NCI-H510A (cell line): Measurements from ENCODE around the gene SUSD2.
"Not testable (repeated sequence)": the region's sequence is repeated elsewhere in the genome, so short reads cannot be mapped to it uniquely, and the experiment has no call there.

ENCODE experiments used
- DNase-seq: peaks from one replicate; lab custom pipeline; 2025; lab: John Stamatoyannopoulos, UW

The SUSD2 gene

DNA sequence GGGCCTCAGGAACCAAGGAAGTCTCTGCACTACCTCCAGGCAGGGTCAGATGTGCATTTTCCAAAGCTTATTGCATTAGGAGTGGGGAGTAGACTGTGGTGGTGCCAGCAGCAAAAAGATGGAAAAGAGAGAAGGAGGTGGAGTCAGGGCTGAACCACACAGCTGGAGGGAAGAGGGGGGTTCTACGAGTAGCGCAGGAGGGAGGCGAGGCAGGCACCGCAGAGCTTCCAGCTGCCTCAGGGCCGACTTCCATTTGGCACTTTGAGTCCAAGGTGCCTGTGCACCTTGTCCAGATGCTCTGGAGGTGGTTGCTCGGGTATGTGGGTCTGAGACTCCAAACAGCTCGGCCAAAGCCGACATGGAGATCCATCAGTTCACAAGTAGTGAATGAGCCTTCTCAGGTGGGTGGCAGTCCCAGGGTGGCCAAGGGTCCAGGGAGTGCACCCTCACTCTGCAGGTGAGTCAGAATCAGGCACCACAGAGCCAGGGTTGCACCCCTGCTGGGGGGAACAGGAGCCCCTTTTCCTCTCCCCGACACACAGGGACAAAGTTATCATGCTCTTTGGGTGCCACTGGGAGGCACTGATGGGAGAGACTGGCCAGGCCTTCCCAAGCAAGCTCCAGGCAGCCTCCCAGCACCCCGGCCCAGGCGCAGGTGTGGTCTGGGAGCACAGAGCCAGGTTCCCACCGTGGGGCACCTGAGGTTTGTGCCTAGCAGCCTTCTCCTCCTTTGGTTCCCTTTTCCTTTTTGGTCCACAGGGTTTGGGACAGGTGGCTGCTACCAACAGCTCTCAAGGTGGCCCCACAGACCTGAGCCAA is 33.4 kb downstream of the SUSD2 start:
- DNase-seq = no peak

DNA sequence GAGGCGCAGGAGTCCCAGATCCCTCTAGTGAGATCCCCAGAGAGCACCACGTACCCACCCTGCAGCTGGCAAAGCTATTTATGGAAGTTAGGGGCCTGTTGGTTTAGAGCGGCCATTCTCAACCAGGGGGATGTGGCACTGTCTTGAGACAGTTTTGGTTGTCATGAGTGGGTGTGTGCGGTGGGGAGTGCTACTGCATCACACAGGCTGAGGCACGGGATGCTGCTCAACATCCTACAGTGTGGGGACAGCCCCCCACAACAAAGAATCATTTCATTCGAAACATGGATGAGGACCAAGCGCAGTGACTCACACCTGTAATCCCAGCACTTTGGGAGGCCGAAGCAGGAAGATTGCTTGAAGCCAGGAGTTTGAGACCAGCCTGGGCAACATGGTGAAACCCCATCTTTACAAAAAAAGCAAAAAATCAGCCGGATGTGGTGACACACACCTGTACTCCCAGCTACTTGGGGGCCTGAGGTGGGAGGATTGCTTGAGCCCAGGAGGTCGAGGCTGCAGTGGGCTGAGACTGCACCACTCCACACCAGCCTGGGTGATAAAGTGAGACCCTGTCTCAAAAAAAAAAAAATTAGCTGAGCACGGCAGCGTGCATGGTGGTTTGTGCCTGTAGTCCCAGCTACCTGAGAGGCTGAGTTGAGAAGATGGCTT is 35.4 kb downstream of the SUSD2 start:
- no peak for DNase-seq

DNA sequence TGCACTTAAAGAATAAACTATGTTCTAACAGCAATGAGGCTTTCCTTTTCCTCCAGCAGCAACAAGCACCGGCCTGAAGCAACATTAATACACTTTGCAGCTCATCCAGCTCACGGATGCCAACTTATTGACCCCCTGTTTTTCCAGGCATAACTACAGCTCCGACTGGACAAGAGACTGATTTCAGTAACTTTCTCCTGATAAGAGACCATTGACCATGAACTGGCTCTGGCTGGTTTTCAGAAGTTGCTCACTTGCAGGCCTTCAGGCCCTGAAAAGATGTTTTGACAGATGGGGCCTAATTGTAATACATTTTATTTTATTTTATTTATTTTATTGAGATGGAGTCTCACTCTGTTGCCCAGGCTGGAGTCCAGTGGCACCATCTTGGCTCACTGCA is 36.1 kb downstream of the SUSD2 start:
- DNase-seq = no peak

DNA sequence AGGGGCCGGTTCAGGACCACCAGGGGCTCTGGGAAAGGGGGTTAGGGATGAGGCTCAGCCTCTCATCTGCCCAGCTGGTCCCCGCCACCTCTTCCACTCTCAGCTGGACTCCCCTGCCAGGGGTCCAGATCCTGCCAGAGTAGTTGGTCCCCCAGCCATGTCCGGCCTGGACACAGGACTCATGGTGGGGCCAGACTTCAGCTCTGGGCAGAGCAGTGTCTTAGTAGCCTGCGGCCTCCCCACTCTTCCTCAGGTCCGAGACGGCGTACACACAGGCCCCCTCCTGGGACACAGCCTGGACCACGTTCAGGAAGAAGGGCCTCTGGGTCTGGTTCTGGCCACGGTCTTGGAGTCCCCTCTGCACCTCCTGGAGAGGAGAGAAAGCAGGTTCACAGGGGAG is 38.5 kb downstream of the SUSD2 start:
- no peak for DNase-seq

DNA sequence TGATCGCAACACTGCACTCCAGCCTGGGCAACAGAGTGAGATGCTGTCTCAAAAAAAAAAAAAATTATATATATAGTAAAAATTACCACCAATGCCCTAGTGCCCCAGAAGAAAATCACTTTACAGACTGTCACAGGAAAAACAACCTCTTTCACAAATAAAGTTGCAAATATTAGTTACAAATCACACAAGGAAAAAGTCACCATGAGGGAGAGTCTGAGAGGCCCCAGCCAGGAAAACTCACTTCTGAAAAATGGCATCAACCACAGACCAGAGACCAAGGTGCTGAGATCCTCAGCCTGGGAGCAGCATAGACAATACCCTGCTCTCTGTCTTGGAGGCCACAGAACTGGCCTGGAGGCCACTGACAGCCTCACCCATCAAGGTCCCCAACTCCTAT is 43.2 kb downstream of the SUSD2 start:
- no peak for DNase-seq

DNA sequence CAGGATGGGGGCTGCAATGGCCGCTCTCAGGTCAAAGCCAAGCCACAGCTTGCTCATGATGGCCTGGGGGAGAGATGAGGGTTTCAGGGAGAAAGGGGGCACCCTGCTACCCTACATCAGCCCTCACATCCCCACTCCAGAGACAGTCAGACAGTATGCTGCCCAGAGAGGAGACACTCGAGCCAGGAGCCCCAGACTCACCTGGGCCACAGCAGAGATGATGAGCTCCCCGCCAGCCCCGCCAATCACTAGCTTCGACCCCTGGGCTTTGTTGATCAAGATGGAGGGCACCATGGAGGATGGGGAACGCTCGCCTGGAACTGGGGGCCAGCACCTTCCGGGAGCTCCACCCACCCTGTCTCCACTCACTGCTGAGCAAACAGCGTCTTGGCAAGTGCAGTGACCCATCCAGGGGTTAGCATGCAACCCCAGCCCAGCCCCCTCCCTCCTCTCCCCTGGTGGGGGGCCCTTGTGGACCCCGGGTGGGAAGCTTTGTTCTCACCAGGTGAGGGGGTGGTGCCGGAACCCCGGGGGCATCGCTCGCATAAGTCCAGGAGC is 43.8 kb downstream of the SUSD2 start:
- no peak for DNase-seq

DNA sequence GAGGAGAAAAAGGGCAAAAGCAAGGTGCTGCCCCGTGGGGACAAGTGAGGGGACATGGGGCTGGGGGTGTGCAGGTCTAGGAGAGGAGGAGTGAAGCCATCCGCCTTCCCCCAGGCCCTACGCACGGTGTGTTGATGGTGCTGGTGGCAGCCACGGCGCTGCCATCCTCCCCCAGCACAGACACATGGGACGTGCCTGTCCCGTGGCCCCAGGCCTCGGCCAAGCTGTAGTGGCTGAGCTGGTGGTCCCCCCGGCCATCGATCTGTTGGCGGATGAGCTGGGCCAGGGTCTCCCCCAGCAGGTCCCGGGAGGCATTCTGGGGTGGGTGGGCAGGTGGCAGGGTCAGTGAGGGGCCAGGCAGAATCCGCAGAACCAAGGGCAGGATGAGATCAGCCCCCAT is 44.7 kb downstream of the SUSD2 start:
- no peak for DNase-seq

DNA sequence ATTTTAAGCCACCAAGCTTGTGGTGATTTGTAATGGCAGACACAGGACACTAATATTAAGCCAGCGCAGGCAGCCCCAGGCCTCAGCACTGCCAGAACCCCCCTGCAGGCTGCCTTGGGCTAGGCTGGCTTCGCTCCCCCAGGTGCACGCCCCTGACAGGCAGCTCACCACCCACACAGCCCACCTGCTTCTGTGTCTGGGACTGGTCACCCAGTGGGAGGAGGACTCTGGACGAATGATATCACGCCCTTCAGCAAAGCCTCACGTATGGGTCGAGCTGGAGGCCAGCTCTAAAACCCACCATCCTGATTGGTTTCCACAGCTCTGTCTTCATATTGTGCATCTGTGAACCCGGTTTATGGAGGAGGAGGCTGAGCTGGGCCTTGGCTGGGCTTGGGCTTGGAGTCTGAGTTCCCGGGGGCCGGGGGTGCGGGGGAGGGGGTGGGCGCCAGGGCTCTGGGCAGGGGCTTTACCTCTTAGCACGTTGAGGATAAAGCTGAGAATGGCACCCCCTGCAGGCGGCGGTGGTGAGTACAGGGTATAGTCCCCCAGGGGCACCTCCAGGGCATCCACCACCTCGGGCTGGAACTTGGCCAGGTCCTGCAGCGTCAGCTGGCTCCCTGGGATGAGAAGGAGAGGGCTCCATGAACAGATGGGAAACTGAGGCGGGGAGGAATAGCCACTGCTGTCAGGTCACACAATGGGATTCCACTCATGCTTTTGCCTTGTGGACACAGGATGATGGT is 49.8 kb downstream of the SUSD2 start:
- no peak for DNase-seq

DNA sequence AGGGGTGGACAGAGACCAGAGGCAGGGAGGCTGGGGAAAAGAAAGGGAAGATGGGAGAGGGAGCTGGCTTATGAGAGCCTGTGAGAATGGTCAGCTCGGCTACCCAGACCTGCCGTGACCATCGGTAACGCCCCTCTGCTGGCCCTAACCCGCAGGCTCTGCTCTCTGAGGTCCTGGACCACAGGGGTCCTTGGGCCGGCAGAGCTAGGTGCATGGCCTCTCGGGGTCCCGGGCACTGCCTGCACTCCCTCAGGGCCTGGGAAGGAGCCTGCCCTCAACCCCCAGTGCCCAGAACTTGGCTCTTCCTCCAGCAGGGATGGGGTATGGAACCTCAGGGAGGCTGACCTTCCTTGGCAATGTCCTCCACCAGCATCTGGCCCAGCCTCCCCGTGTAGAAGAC is 50.4 kb downstream of the SUSD2 start:
- no peak for DNase-seq

DNA sequence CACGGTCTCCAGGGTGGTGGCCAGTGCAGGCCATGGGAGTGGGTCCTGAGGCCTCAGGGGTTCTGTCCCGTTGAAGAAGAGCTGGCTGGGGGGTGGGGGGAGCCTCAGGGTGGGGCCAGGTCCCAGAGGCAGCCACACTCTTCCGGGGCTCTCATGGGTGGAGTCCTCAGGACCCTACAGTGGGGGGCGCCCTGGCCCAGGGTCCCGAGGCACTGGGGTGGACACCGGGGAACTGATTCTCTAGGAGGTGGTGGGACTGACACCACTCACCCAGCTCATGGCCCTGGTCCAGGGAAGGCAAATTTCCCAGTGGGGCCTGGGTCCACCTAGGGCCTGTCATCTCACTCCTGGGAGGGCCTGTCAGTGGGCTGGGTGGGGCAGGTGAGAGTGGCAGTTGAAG is 50.8 kb downstream of the SUSD2 start:
- DNase-seq = no peak

DNA sequence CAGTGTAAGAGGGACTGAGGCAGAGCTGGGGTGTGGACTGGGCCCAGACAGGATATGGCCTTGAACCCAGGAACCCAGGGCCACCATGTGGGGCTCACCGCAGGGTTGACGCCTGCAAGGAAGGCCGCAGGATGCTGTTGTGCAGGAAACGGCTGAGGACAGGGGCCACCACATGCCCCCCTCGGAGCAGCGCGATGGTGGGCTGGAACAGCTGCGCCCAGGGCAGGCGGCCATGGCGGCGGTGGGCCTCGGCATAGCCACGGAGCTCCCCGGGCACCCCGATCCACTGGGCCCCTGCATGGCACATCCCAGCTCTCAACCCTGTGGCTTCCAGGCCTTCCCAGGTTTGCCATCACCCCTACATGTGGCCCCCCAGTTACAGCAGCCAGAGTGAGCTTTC is 51.4 kb downstream of the SUSD2 start:
- DNase-seq = no peak

DNA sequence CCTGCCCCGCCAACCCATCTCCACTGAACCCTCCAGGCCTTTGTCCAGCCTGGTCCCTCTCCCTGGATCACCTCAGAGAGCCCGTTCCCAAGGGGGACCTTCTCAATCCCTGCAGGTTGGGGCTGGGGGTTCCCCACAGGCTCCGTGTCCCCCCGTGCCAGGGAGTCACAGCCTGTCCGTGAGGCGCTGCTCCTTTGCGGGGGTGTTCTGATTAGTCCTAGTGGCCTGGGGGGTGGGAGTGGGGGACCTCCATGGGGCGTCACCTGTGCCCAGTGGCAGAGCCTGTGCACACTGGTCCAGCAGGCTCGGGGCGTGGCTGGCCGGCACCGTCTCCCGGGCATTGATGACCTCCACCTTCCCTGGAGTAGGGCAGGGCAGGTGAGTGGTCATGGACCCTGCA is 51.9 kb downstream of the SUSD2 start:
- no peak for DNase-seq

DNA sequence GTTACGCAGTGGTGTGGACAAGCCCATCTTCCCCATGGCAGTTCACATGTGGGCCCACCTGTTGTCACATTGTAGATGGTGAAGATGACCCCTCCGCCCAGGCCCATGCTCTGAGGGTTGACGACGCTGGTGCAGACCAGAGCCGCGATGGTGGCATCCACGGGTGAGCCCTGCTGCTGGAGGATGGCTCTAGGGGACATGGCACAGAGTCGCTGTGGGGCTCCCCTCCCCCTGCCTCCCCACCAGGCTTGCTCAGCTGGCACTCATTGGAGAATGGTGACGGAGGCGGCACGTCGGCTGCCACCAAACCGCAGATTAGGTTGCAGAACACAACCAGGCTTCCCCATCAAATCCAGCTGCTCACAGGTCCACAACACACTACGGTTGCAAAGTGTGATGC is 52.5 kb downstream of the SUSD2 start:
- DNase-seq = no peak

DNA sequence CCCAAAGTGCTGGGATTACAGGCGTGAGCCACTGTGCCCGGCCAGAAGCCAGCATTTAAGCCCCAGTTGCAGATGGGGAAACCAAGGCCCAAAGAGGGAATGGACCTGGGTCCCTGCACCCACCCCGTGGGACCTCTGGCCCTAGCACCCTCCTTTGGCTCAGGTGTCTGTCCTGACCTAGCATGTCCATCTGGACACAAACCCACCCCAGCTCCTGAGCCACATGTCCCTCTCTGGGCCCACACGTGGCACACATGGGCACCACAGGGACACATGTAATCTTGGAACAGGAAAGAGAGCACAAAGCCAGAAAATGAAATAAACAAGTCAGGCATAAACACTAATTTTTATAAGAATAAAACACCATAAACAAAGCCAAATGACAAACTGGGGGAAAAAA is 54.0 kb downstream of the SUSD2 start:
- DNase-seq = no peak

DNA sequence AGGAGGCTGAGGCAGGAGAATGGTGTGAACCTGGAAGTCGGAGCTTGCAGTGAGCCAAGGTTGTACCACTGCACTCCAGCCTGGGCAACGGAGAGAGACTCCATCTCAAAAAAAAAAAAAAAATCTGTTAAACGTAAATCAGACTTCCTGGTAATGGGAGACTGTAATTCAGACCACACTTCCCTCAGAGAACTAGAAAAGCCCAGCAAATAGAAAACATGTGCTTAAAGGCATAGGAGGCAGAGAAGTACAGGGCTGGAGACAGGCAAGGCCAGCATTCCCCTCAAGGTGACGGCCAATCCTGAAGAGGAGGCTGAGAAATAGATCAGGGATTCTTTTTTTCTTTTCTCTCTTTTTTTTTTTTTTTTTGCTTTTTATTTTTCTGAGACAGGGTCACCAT is 55.4 kb downstream of the SUSD2 start:
- no peak for DNase-seq

DNA sequence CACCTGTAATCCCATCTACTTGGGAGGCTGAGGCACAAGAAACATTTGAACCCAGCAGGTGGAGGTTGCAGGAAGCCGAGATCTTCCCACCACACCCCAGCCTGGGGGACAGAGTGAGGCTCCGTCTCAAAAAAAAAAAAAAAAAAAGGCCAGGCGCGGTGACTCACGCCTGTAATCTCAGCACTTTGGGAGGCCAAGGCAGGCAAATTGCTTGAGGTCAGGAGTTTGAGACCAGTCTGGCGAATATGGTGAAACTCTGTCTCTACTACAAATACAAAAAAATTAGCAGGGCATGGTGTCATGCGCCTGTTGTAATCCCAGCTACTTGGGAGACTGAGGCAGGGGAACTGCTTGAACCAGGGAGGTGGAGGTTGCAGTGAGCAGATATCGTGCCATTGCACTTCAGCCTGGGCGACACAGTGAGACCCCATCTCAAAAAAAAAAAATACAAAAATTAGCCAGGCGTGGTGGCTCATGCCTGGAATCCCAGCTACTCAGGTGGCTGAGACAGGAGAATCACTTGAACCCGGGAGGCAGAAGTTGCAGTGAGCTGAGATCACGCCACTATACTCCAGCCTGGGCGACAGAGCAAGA is 56.9 kb downstream of the SUSD2 start:
- DNase-seq = not testable (repeated sequence)
